ENCODE data around the gene MVB12B.
"Not testable (repeated sequence)": the region's sequence is repeated elsewhere in the genome, so short reads cannot be mapped to it uniquely, and the experiment has no call there.

The MVB12B gene

GRCh38 chr9:126471084-126471624, 144.5 kb downstream of the MVB12B start:
- peak; percentile 38 for DNase-seq (ENCODE audit: low read depth, low spot score)

GRCh38 chr9:126472198-126472947, 145.7 kb downstream of the MVB12B start:
- no peak for DNase-seq (ENCODE audit: low read depth, low spot score)

- DNase-seq (ENCODE audit: low read depth, low spot score), result no peak
These were observed 146.3 kb downstream of the MVB12B start for GRCh38 chr9:126472948-126473298.

GRCh38 chr9:126474206-126474765, 147.7 kb downstream of the MVB12B start:
- DNase-seq (ENCODE audit: low read depth, low spot score), result peak; percentile 39

GRCh38 chr9:126474786-126475485, 148.3 kb downstream of the MVB12B start:
- DNase-seq (ENCODE audit: low read depth, low spot score), result peak; percentile 53

- no peak for DNase-seq (ENCODE audit: low read depth, low spot score)
These were observed 149.4 kb downstream of the MVB12B start for GRCh38 chr9:126475933-126476555.

GRCh38 chr9:126477432-126477831, 150.8 kb downstream of the MVB12B start:
- not testable (repeated sequence) for DNase-seq (ENCODE audit: low read depth, low spot score)

- no peak for DNase-seq (ENCODE audit: low read depth, low spot score)
These were observed 151.8 kb downstream of the MVB12B start for GRCh38 chr9:126478216-126478981.

GRCh38 chr9:126479515-126479914, 152.9 kb downstream of the MVB12B start:
- DNase-seq (ENCODE audit: low read depth, low spot score), result no peak

- DNase-seq (ENCODE audit: low read depth, low spot score), result no peak
These were observed 154.2 kb downstream of the MVB12B start for GRCh38 chr9:126480813-126481212.

- DNase-seq (ENCODE audit: low read depth, low spot score), result no peak
These were observed 155.2 kb downstream of the MVB12B start for GRCh38 chr9:126481862-126482261.

GRCh38 chr9:126482361-126483044, 155.9 kb downstream of the MVB12B start:
- DNase-seq (ENCODE audit: low read depth, low spot score), result peak; percentile 96

GRCh38 chr9:126483468-126484073, 156.9 kb downstream of the MVB12B start:
- no peak for DNase-seq (ENCODE audit: low read depth, low spot score)

GRCh38 chr9:126485662-126486061, 159.0 kb downstream of the MVB12B start:
- DNase-seq (ENCODE audit: low read depth, low spot score), result no peak

GRCh38 chr9:126486276-126486675, 159.6 kb downstream of the MVB12B start:
- DNase-seq (ENCODE audit: low read depth, low spot score), result no peak

- no peak for DNase-seq (ENCODE audit: low read depth, low spot score)
These were observed 161.2 kb downstream of the MVB12B start for GRCh38 chr9:126487856-126488255.

- DNase-seq (ENCODE audit: low read depth, low spot score), result no peak
These were observed 161.7 kb downstream of the MVB12B start for GRCh38 chr9:126488310-126488709.

- DNase-seq (ENCODE audit: low read depth, low spot score), result no peak
These were observed 162.3 kb downstream of the MVB12B start for GRCh38 chr9:126488881-126489404.

- DNase-seq (ENCODE audit: low read depth, low spot score), result no peak
These were observed 163.1 kb downstream of the MVB12B start for GRCh38 chr9:126489581-126490213.

- peak; percentile 57 for DNase-seq (ENCODE audit: low read depth, low spot score)
These were observed 163.6 kb downstream of the MVB12B start for GRCh38 chr9:126490214-126490631.
